DOHH2 (cell line): ENCODE results near the gene CLVS2.

Experiments
- H3F3A ChIP-seq: fragments of 200-600 bp; sonication (generic), shearing (Covaris generic); 2 replicates; pipeline ENCODE4 v1.6.0; 2016; ENCODE audit warnings: antibody characterized with exemption, mild to moderate bottlenecking; ENCODE audit not compliant: control insufficient read depth, insufficient read depth
- H3K27ac ChIP-seq: fragments of 200-600 bp; sonication (generic); 2 replicates; pipeline ENCODE4 v1.5.1; 2014; ENCODE audit warnings: low read depth, mild to moderate bottlenecking, low read length, moderate library complexity
- H3K27me3 ChIP-seq: fragments of 200-600 bp; sonication (generic); 2 replicates; pipeline ENCODE4 v1.6.1; 2014; ENCODE audit warnings: mild to moderate bottlenecking, low read length, mixed read lengths; ENCODE audit not compliant: control insufficient read depth
- H3K36me3 ChIP-seq: fragments of 200-600 bp; sonication (generic); 2 replicates; pipeline ENCODE4 v1.6.1; 2014; ENCODE audit warnings: mild to moderate bottlenecking, low read length, moderate library complexity, mixed read lengths; ENCODE audit not compliant: control insufficient read depth
- H3K4me1 ChIP-seq: fragments of 200-600 bp; sonication (generic); 2 replicates; pipeline ENCODE4 v1.6.1; 2014; ENCODE audit warnings: mild to moderate bottlenecking, low read length, mixed read lengths; ENCODE audit not compliant: control insufficient read depth
- H3K4me2 ChIP-seq: fragments of 200-600 bp; sonication (generic); 2 replicates; pipeline ENCODE4 v1.6.0; 2014; ENCODE audit warnings: mild to moderate bottlenecking, low read length, moderate library complexity
- H3K4me3 ChIP-seq: fragments of 200-600 bp; sonication (generic); 2 replicates; pipeline ENCODE4 v1.5.1; 2014; ENCODE audit warnings: mild to moderate bottlenecking, low read length, mixed read lengths
- H3K79me2 ChIP-seq: fragments of 200-600 bp; sonication (generic); 2 replicates; pipeline ENCODE4 v1.6.1; 2014; ENCODE audit warnings: mild to moderate bottlenecking, low read length, mixed read lengths; ENCODE audit not compliant: control insufficient read depth
- H3K9me2 ChIP-seq: fragments of 200-600 bp; sonication (generic); replicated peaks from 2 replicates; pipeline ENCODE4 v1.6.1; 2014; ENCODE audit warnings: mild to moderate bottlenecking, low read length, mixed read lengths; ENCODE audit not compliant: control insufficient read depth
- H3K9me3 ChIP-seq: fragments of 200-600 bp; sonication (generic); 2 replicates; pipeline ENCODE4 v1.6.1; 2014; ENCODE audit warnings: antibody characterized with exemption, low read length, mixed read lengths; ENCODE audit not compliant: control insufficient read depth, insufficient read depth
- H4K20me1 ChIP-seq: fragments of 200-600 bp; sonication (generic); 2 replicates; pipeline ENCODE4 v1.6.0; 2014; ENCODE audit warnings: low read depth, mild to moderate bottlenecking, antibody characterized with exemption, low read length, moderate library complexity; ENCODE audit not compliant: control insufficient read depth, insufficient read depth
- EZH2phosphoT487 ChIP-seq: fragments of 200-600 bp; sonication (generic); IDR thresholded peaks from 2 replicates; pipeline ENCODE4 v1.6.1; 2017; ENCODE audit warnings: borderline replicate concordance, mild to moderate bottlenecking, antibody characterized with exemption, low read length, moderate library complexity, mixed read lengths
- TF ChIP-seq, protein P1 (sequence below): fragments of 200-600 bp; sonication (generic); IDR thresholded peaks from one replicate; pipeline ENCODE4 v1.5.1; 2014; ENCODE audit warnings: antibody characterized with exemption, mild to moderate bottlenecking, low read depth, low read length; ENCODE audit not compliant: poor library complexity, severe bottlenecking

Gene CLVS2

DNA sequence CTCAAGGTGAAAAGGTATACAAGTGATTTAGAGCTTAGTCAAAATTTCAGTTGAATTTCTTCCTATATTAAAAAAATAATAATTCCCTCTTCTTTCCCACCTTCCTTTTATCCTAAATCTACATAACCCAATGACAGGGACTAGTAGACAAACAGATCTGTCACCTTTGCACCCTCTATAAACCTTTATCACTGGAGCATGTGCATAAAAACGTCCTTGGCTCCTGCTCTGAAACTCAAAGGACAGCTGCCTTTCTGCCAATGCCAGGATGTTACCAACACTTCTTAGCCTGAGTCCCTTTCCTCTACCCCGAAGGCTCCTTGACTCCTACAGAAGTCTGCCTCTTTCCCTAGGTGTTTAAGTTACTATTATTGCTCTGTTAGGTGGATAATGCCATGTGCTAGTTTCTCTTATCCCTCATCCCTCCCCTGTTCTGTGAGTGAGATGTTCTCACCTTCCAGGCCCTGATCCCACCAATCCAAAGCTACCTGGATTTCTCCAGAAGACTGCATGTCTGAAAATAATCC is 4.3 kb downstream of the CLVS2 start:
- Histone ChIP-seq H3K4me3 (no peak overlapping the region), H3K4me2 (no peak overlapping the region), H3K4me1 (no peaks in the 10 kb centered on the region), H3F3A (no peaks in the 10 kb centered on the region), H3K79me2 (no peaks in the 10 kb centered on the region), H3K9me2 (no peaks in the 10 kb centered on the region), H3K27me3 (no peaks in the 10 kb centered on the region), H4K20me1 (no peaks in the 10 kb centered on the region), H3K9me3 (no peaks in the 10 kb centered on the region), H3K36me3 (no peaks in the 10 kb centered on the region), H3K27ac (no peak overlapping the region)
- no peak for TF ChIP-seq EZH2phosphoT487
- TF ChIP-seq, protein P1, sequence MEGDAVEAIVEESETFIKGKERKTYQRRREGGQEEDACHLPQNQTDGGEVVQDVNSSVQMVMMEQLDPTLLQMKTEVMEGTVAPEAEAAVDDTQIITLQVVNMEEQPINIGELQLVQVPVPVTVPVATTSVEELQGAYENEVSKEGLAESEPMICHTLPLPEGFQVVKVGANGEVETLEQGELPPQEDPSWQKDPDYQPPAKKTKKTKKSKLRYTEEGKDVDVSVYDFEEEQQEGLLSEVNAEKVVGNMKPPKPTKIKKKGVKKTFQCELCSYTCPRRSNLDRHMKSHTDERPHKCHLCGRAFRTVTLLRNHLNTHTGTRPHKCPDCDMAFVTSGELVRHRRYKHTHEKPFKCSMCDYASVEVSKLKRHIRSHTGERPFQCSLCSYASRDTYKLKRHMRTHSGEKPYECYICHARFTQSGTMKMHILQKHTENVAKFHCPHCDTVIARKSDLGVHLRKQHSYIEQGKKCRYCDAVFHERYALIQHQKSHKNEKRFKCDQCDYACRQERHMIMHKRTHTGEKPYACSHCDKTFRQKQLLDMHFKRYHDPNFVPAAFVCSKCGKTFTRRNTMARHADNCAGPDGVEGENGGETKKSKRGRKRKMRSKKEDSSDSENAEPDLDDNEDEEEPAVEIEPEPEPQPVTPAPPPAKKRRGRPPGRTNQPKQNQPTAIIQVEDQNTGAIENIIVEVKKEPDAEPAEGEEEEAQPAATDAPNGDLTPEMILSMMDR = no peak

DNA sequence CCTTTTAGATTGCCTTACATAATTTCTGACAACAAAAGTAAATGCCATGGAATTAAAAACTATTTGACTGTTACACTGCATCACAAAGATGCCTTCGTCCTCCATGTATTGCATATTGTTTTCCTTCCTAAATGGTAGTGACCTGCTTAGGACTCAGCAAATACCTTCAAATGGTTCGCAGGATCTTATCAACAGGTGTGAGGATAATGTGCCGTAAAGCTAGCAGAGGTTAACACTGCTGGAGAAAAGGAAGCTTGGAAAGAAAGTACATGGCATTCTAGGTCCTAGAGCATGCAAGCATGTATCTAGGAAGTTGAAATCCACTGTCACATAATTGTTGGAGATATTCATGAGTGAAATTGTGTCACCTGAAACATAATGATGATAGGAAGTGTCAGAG is 5.5 kb downstream of the CLVS2 start:
- no peaks in the 10 kb centered on the region for H3K9me2 ChIP-seq
- H3K4me3 ChIP-seq = no peak overlapping the region
- H3K36me3 ChIP-seq = no peaks in the 10 kb centered on the region
- no peaks in the 10 kb centered on the region for H3K27me3 ChIP-seq
- TF ChIP-seq EZH2phosphoT487 = no peak
- TF ChIP-seq, protein P1 = no peak
- H4K20me1 ChIP-seq = no peaks in the 10 kb centered on the region
- H3K27ac ChIP-seq = no peak overlapping the region
- no peaks in the 10 kb centered on the region for H3F3A ChIP-seq
- H3K4me2 ChIP-seq = no peak overlapping the region
- no peaks in the 10 kb centered on the region for H3K4me1 ChIP-seq
- H3K79me2 ChIP-seq = no peaks in the 10 kb centered on the region
- no peaks in the 10 kb centered on the region for H3K9me3 ChIP-seq

DNA sequence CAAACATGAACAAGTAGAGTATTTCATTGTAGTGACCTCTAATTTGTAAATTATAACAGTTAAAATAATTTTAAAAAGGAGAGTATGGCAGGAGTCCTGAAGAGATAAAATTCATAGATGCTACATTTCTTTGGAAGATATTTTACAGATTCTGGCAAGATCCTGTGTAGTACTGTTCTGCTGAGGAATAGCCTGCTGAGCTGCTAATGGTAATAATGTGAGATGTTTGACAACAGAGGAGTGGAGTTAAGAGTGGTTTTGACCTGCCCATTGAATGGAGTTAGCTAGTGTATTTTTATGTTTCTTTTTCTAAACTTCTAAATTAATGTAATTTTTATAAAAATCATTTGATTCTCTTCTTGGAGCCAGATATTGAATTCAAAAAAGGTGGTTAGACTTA is 11.8 kb downstream of the CLVS2 start:
- Histone ChIP-seq H3F3A (no peaks in the 10 kb centered on the region), H3K9me2 (no peaks in the 10 kb centered on the region), H3K9me3 (no peaks in the 10 kb centered on the region), H3K4me1 (no peaks in the 10 kb centered on the region), H3K36me3 (no peaks in the 10 kb centered on the region), H3K79me2 (no peaks in the 10 kb centered on the region), H4K20me1 (no peaks in the 10 kb centered on the region), H3K27ac (no peak overlapping the region), H3K27me3 (no peaks in the 10 kb centered on the region), H3K4me2 (no peak overlapping the region), H3K4me3 (no peak overlapping the region)
- TF ChIP-seq EZH2phosphoT487 = no peak
- TF ChIP-seq, protein P1 = no peak

DNA sequence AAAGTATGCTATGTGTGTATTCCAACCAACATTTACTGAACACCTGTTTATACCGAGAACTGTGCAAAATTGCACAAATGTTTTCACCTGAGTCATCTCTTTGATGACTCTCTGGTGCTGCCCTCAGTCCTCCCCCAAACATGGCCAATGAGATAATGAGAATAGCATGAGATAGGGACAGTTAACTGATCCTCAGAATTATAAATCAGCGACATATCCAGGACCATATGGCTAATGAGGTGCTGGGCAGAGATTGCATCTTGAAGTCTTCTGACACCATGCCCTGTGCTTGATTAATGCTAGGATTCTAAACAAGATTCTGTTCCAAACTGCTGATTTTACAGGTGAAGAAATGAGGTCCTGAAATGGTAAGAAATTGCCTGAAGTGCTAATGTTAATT is 13.0 kb downstream of the CLVS2 start:
- no peaks in the 10 kb centered on the region for H3K4me1 ChIP-seq
- no peaks in the 10 kb centered on the region for H3K27me3 ChIP-seq
- H3K79me2 ChIP-seq = no peaks in the 10 kb centered on the region
- H3K36me3 ChIP-seq = no peaks in the 10 kb centered on the region
- H3K27ac ChIP-seq = no peak overlapping the region
- H3K4me2 ChIP-seq = no peak overlapping the region
- H4K20me1 ChIP-seq = no peaks in the 10 kb centered on the region
- TF ChIP-seq, protein P1 = no peak
- no peak for TF ChIP-seq EZH2phosphoT487
- no peak overlapping the region for H3K4me3 ChIP-seq
- no peaks in the 10 kb centered on the region for H3K9me3 ChIP-seq
- H3F3A ChIP-seq = no peaks in the 10 kb centered on the region
- H3K9me2 ChIP-seq = no peaks in the 10 kb centered on the region
